PC-9 (cell line): ENCODE data around the gene APLF.

Experiments used
- EZH2 ChIP-seq: fragments of 200-600 bp; sonication (generic); IDR thresholded peaks from 2 replicates; pipeline ENCODE4 v1.8.0; 2017; ENCODE audit warnings: antibody characterized with exemption, low read depth
- TF ChIP-seq, protein P1 (sequence below): fragments of 200-600 bp; sonication (generic); conservative IDR thresholded peaks from 2 replicates; pipeline ENCODE4 v1.6.1; 2017; ENCODE audit warnings: mixed run types, antibody characterized with exemption, mild to moderate bottlenecking, moderate library complexity

DNA sequence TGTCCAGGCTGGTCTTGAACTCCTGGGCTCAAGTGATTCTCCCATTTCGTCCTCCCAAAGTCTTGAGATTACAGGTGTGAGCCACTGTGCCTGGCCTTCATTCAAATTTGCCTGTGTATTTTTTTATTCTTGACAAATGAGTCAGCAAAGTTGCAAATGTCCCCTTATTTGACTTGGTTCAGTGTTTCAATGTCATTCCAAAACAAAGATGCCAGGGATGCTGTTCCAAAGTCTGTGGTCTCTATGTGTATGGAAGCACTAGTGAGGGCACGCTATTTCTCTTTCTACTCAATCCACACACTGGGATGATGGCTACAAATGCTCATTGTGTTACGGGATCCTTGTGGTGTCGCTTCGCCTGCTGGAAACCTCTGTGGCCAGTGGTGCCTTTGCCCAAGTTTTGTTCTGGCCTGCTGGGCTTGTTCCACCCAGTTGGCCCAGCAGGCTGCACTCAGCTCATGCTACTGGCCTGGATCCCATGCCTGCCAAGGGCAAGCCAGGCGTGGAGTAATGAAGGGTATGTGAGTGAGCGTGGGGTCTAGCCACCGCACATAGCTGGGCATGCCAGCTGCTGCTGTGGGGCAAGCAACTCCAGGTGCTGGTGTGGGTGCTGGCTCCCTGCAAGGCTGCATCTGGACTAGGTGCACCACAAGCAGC, 35.9 kb upstream of the APLF start:
- TF ChIP-seq, protein P1, sequence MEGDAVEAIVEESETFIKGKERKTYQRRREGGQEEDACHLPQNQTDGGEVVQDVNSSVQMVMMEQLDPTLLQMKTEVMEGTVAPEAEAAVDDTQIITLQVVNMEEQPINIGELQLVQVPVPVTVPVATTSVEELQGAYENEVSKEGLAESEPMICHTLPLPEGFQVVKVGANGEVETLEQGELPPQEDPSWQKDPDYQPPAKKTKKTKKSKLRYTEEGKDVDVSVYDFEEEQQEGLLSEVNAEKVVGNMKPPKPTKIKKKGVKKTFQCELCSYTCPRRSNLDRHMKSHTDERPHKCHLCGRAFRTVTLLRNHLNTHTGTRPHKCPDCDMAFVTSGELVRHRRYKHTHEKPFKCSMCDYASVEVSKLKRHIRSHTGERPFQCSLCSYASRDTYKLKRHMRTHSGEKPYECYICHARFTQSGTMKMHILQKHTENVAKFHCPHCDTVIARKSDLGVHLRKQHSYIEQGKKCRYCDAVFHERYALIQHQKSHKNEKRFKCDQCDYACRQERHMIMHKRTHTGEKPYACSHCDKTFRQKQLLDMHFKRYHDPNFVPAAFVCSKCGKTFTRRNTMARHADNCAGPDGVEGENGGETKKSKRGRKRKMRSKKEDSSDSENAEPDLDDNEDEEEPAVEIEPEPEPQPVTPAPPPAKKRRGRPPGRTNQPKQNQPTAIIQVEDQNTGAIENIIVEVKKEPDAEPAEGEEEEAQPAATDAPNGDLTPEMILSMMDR = no peak
- TF ChIP-seq EZH2 = no peak
